H1 (cell line): ENCODE results near the gene SYCE1L. TPM values are rescaled to one million over a fixed set of nuclear protein-coding genes. Genes with fewer than 3 reads are reported as not detected.

Source experiments
- CTCF ChIA-PET: fragments of 300-600 bp; sonication (Branson Sonifier 250); formaldehyde crosslinking; loops from one replicate; lab custom pipeline; 2021; ENCODE audit not compliant: partially characterized antibody; lab: Charles Lee
- POLR2A ChIA-PET: fragments of 300-600 bp; sonication (Branson Sonifier 250); formaldehyde crosslinking; loops from one replicate; lab custom pipeline; 2021; ENCODE audit warnings: inconsistent platforms; ENCODE audit not compliant: partially characterized antibody; lab: Charles Lee
- DNase-seq, 2 experiments: peaks; one replicate each; pipeline versions ENCODE4 v3.0.0 to v3.0.0-alpha.2; 2010 to 2022; ENCODE audit warnings: low spot score in 2 of 2, low read depth in 1 of 2, mixed read lengths in 1 of 2
- FAIRE-seq: peaks from 2 replicates; lab custom pipeline; 2011; peaks lifted over from hg19 to GRCh38; lab: Jason Lieb, UNC
- H2AFZ ChIP-seq: 2 replicates; pipeline ENCODE4 v1.8.1; 2012; ENCODE audit warnings: low read length, inconsistent platforms
- H2AK5ac ChIP-seq: 2 replicates; pipeline ENCODE4 v1.6.1; 2013; ENCODE audit warnings: low read depth, low read length
- H2BK120ac ChIP-seq: replicated peaks from 2 replicates; pipeline ENCODE3; 2013; ENCODE audit warnings: low read depth, low read length, inconsistent platforms
- H2BK12ac ChIP-seq: 2 replicates; pipeline ENCODE4 v1.6.1; 2013; ENCODE audit warnings: low read depth, low read length
- H2BK15ac ChIP-seq: 2 replicates; pipeline ENCODE4 v1.6.1; 2013; ENCODE audit warnings: low read length
- H2BK20ac ChIP-seq: 2 replicates; pipeline ENCODE4 v1.6.1; 2013; ENCODE audit warnings: low read length
- H2BK5ac ChIP-seq: 2 replicates; pipeline ENCODE4 v1.6.1; 2013; ENCODE audit warnings: low read depth, low read length
- H3K14ac ChIP-seq: 2 replicates; pipeline ENCODE4 v1.6.1; 2013; ENCODE audit warnings: inconsistent platforms; ENCODE audit not compliant: insufficient read length
- H3K18ac ChIP-seq: 2 replicates; pipeline ENCODE4 v1.6.1; 2013; ENCODE audit warnings: low read length; ENCODE audit errors: extremely low read depth
- H3K23ac ChIP-seq: 2 replicates; pipeline ENCODE4 v1.6.1; 2013; ENCODE audit warnings: inconsistent platforms; ENCODE audit not compliant: insufficient read length
- H3K23me2 ChIP-seq: 2 replicates; pipeline ENCODE4 v1.6.1; 2013; ENCODE audit warnings: low read depth, low read length
- H3K27ac ChIP-seq: 2 replicates; pipeline ENCODE4 v1.6.1; 2011; ENCODE audit warnings: low read depth, low read length, inconsistent platforms
- H3K27me3 ChIP-seq, 4 experiments: replicated peaks in 1 of 4; 1 replicate in 1 of 4; 2 replicates in 3 of 4; pipeline versions ENCODE4 v1.6.1 to v1.8.1; 2011 to 2013; ENCODE audit warnings: low read length in 3 of 4, mild to moderate bottlenecking in 3 of 4, inconsistent platforms in 2 of 4, mixed read lengths in 2 of 4, moderate library complexity in 1 of 4; ENCODE audit not compliant: control insufficient read depth in 3 of 4, insufficient read depth in 3 of 4; ENCODE audit errors: extremely low read depth in 1 of 4
- H3K36me3 ChIP-seq, 4 experiments: 2 replicates each; pipeline versions ENCODE4 v1.6.1 to v1.8.1; 2011 to 2013; ENCODE audit warnings: mild to moderate bottlenecking in 4 of 4, low read length in 3 of 4, moderate library complexity in 2 of 4, control low read depth in 1 of 4, inconsistent platforms in 1 of 4; ENCODE audit not compliant: insufficient read depth in 4 of 4, control insufficient read depth in 2 of 4
- H3K4ac ChIP-seq: replicated peaks from 2 replicates; pipeline ENCODE3; 2013; ENCODE audit warnings: low read length, low read depth, mixed read lengths, inconsistent platforms; ENCODE audit not compliant: insufficient read length
- H3K4me1 ChIP-seq, 4 experiments: replicated peaks in 1 of 4; 1 replicate in 1 of 4; 2 replicates in 3 of 4; pipeline versions ENCODE4 v1.6.1 to v1.8.1; 2011 to 2013; ENCODE audit warnings: low read length in 3 of 4, inconsistent platforms in 2 of 4, mixed read lengths in 1 of 4; ENCODE audit not compliant: insufficient read depth in 4 of 4, control insufficient read depth in 3 of 4
- H3K4me2 ChIP-seq, 2 experiments: 2 replicates each; pipeline versions ENCODE4 v1.6.1 to v1.8.1; 2011 to 2013; ENCODE audit warnings: low read depth in 2 of 2, low read length in 2 of 2, control low read depth in 1 of 2, inconsistent platforms in 1 of 2, mild to moderate bottlenecking in 1 of 2; ENCODE audit not compliant: insufficient read depth in 1 of 2
- H3K4me3 ChIP-seq, 4 experiments: fragments of 200-600, 300-600 bp in 1 of 4; sonication (generic), shearing (Covaris generic), sonication (Bioruptor Twin) in 1 of 4; 2 replicates each; pipeline versions ENCODE4 v1.5.1 to v1.8.1; 2011 to 2016; ENCODE audit warnings: low read length in 4 of 4, low read depth in 3 of 4, control low read depth in 2 of 4, inconsistent platforms in 2 of 4, mild to moderate bottlenecking in 2 of 4, mixed read lengths in 1 of 4, moderate library complexity in 1 of 4; ENCODE audit not compliant: insufficient read depth in 2 of 4; ENCODE audit errors: extremely low read depth in 1 of 4
- H3K56ac ChIP-seq: replicated peaks from 2 replicates; pipeline ENCODE3; 2013; ENCODE audit warnings: low read depth, mild to moderate bottlenecking, mixed read lengths, low read length, inconsistent platforms; ENCODE audit not compliant: insufficient read length
- H3K79me1 ChIP-seq: 2 replicates; pipeline ENCODE4 v1.6.1; 2013; ENCODE audit warnings: low read depth, low read length, control low read depth
- H3K79me2 ChIP-seq, 2 experiments: 2 replicates each; pipeline versions ENCODE4 v1.6.1 to v1.8.1; 2012 to 2013; ENCODE audit warnings: low read length in 2 of 2, mild to moderate bottlenecking in 2 of 2, inconsistent platforms in 1 of 2; ENCODE audit not compliant: insufficient read depth in 2 of 2, control insufficient read depth in 1 of 2
- H3K9ac ChIP-seq, 4 experiments: replicated peaks in 1 of 4; 1 replicate in 1 of 4; 2 replicates in 3 of 4; pipeline versions ENCODE4 v1.6.1 to v1.8.1; 2011 to 2013; ENCODE audit warnings: low read depth in 3 of 4, low read length in 3 of 4, control low read depth in 2 of 4, mild to moderate bottlenecking in 2 of 4, moderate library complexity in 2 of 4, inconsistent platforms in 1 of 4; ENCODE audit errors: extremely low read depth in 1 of 4
- H3K9me3 ChIP-seq, 2 experiments: 2 replicates each; pipeline versions ENCODE4 v1.6.1 to v1.8.1; 2012 to 2013; ENCODE audit warnings: mild to moderate bottlenecking in 2 of 2, moderate library complexity in 2 of 2, control low read depth in 1 of 2, inconsistent platforms in 1 of 2, low read depth in 1 of 2, low read length in 1 of 2, mixed read lengths in 1 of 2; ENCODE audit not compliant: insufficient read depth in 2 of 2
- H4K20me1 ChIP-seq, 2 experiments: replicated peaks in 1 of 2; 2 replicates each; pipeline versions ENCODE3 to v1.8.1; 2011 to 2013; ENCODE audit warnings: inconsistent platforms in 2 of 2, low read length in 2 of 2, mild to moderate bottlenecking in 1 of 2; ENCODE audit not compliant: insufficient read depth in 2 of 2, control insufficient read depth in 1 of 2
- H4K5ac ChIP-seq: 2 replicates; pipeline ENCODE4 v1.6.1; 2013; ENCODE audit warnings: low read length, low read depth, mixed read lengths, inconsistent platforms; ENCODE audit not compliant: insufficient read length
- H4K8ac ChIP-seq: 2 replicates; pipeline ENCODE4 v1.8.0; 2013; ENCODE audit warnings: mild to moderate bottlenecking, moderate library complexity, low read length, inconsistent platforms; ENCODE audit not compliant: insufficient read depth; ENCODE audit errors: extremely low read depth
- H4K91ac ChIP-seq: replicated peaks from 2 replicates; pipeline ENCODE3; 2013; ENCODE audit warnings: low read length, mixed read lengths, inconsistent platforms; ENCODE audit not compliant: insufficient read length
- ASH2L ChIP-seq: fragments of 200-600, 300-600 bp; sonication (generic); IDR thresholded peaks from one replicate; pipeline ENCODE4 v1.7.1; 2017; ENCODE audit warnings: low read length
- BACH1 ChIP-seq: IDR thresholded peaks from 2 replicates; pipeline ENCODE4 v1.6.1; 2012; ENCODE audit warnings: low read length, improper control_type of control experiment
- MAFK ChIP-seq: IDR thresholded peaks from 2 replicates; pipeline ENCODE4 v1.6.1; 2012; ENCODE audit warnings: low read depth, mild to moderate bottlenecking, improper control_type of control experiment, low read length
- NRF1 ChIP-seq: IDR thresholded peaks from 2 replicates; pipeline ENCODE4 v1.6.1; 2011; ENCODE audit warnings: mild to moderate bottlenecking, low read depth, low read length, improper control_type of control experiment
- PHF8 ChIP-seq: fragments of 200-600 bp; sonication (generic); conservative IDR thresholded peaks from 2 replicates; pipeline ENCODE4 v1.7.1; 2012; ENCODE audit warnings: low read depth, mild to moderate bottlenecking, inconsistent platforms, low read length, moderate library complexity
- POLR2A ChIP-seq, 2 experiments: IDR thresholded peaks; 1 replicate in 1 of 2; 2 replicates in 1 of 2; pipeline ENCODE4 v1.6.1; 2011; ENCODE audit warnings: low read depth in 2 of 2, low read length in 2 of 2, mild to moderate bottlenecking in 2 of 2; ENCODE audit errors: control extremely low read depth in 1 of 2
- POLR2AphosphoS5 ChIP-seq: IDR thresholded peaks from 2 replicates; pipeline ENCODE4 v1.6.1; 2011; ENCODE audit warnings: low read depth, low read length
- TAF1 ChIP-seq: IDR thresholded peaks from 2 replicates; pipeline ENCODE4 v1.6.1; 2011; ENCODE audit warnings: mild to moderate bottlenecking, low read depth, low read length
- TAF7 ChIP-seq: optimal IDR thresholded peaks from 2 replicates; pipeline ENCODE3; 2011; ENCODE audit warnings: low read depth, mild to moderate bottlenecking, inconsistent platforms, low read length, moderate library complexity, borderline replicate concordance
- TBP ChIP-seq: IDR thresholded peaks from 2 replicates; pipeline ENCODE4 v1.6.1; 2011; ENCODE audit warnings: low read depth, low read length, improper control_type of control experiment
- WGBS, 2 experiments: shearing (Covaris generic) in 1 of 2; methylation state at CpG; one replicate each; pipeline versions ENCODE4 v1.1.6 to v1.1.7; 2013 to 2015; ENCODE audit warnings: low lambda C conversion rate in 2 of 2, mixed read lengths in 2 of 2, inconsistent platforms in 1 of 2, low coverage in 1 of 2, missing lambda C conversion rate in 1 of 2; ENCODE audit not compliant: insufficient replicate concordance in 2 of 2, insufficient coverage in 1 of 2, insufficient read length in 1 of 2; ENCODE audit errors: extremely low coverage in 1 of 2, missing lambda C conversion rate in 1 of 2; 5-methylcytosine and 5-hydroxymethylcytosine counted together
- polyA plus RNA-seq, 7 experiments: library from polyadenylated mRNA; depleted of rRNA in 3 of 7; stranded (reverse) in 5 of 7; unstranded in 2 of 7; fragments of >200 nt in 5 of 7; fragments of 200-250 nt in 2 of 7; gene quantifications; 1 replicate in 5 of 7; 2 replicates in 1 of 7; 4 replicates in 1 of 7; pipeline versions ENCODE4 v1.2.1 to v1.2.3, GENCODE V29; 2011 to 2013; ENCODE audit warnings: missing spikeins in 2 of 7, mixed read lengths in 2 of 7
- total RNA-seq: library from RNA; stranded (reverse); fragmentation: NEBNext Ultra II Directional; extraction: Animal tissue kit (Norgen Biotek cat#: 25700); gene quantifications from 2 replicates; pipeline ENCODE4 v1.2.1, GENCODE V29; 2021
- TF ChIP-seq, protein P1 (sequence below): IDR thresholded peaks from 2 replicates; pipeline ENCODE4 v1.6.1; 2012; ENCODE audit warnings: inconsistent platforms

Gene SYCE1L
- total and polyA plus RNA-seq, 2 of the 8 experiments (the other 6 are each of a cell fraction or from before 2014, with no cell fraction given) = 5.8 to 6.8 TPM

DNA sequence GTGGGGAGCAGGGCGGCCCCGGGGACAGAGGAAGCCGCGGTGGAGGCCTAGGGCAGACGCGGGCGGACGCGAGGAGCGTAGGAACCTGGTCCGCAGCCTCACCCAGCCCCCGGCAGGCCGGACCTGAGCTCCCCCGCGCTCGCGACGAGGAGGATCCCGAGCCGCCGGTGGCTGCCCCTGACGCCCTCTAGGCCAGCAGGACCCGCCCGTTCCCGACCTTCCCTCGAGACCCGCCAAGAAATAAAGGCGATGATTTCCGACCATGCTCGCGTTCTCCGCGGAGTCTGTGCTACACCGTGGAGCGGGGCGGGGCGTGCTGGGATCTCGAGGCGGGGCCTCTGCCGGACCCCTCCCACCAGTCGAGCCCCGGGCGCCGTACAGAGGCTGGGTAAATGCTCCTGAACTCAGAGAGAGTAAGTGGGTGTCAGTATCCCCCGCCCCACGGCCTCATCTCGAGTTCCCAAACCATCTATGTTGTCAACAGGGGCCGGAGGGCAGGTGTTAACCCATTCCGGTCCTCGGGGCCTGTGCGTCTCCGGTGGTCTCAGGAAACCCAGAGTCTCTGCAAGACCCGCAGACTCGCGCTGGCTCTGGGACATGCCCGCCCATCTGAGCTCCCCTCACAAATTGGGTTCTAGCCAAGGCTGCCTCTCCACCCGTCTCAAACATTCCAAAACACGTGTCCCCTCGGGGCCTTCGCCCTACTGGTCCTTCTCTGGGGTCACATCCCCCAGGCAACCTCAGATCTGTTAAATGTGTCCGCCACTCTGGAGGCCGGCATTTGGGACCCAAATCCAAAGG is 13.7 kb downstream of the SYCE1L start:
- CTCF ChIA-PET = interaction anchor here (1.3 to 1.4 kb wide), 2 partner anchors 10 to 14 kb away, joined by 3 to 7 read pairs; partner anchors contain the start of gene SYCE1L
- WGBS, 2 experiments = 20% methylated on average over 46 of the region's 62 CpGs; no CpG with 5 or more reads in 1 of the 2 experiments
- FAIRE-seq = no peak
- TF ChIP-seq POLR2AphosphoS5 (peak; percentile 67; the same call in 1 of the 2 replicates), BACH1 (peak; percentile 44), POLR2A (IDR thresholded peaks at IDR 0.05; ENCODE audit: control extremely low read depth in 1 of 2, low read depth in 2 of 2, low read length in 2 of 2) (peak; percentile 43 to 82), TAF1 (peak; percentile 70; the same call in 1 of the 2 replicates), MAFK (no peak), TBP (peak; percentile 65; the same call in 1 of the 2 replicates), TAF7 (peak; percentile 59), NRF1 (no peak), PHF8 (peak; percentile 57), ASH2L (peak; percentile 17)
- TF ChIP-seq, protein P1, sequence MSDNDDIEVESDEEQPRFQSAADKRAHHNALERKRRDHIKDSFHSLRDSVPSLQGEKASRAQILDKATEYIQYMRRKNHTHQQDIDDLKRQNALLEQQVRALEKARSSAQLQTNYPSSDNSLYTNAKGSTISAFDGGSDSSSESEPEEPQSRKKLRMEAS = 0 out of 2 replicates have a peak, but pooled peaks have one; percentile 14

More for the DNA sequence above, 13.7 kb downstream of the SYCE1L start:
- POLR2A ChIA-PET = interaction anchor here (0.6 to 2.4 kb wide), 9 partner anchors 10 to 579 kb away, joined by 3 to 15 read pairs (median 3); partner anchors contain the start of gene MON1B
- H3K27me3 ChIP-seq = no peaks in the 10 kb centered on the region; a peak in 1 of 7 replicates
- H3K4me3 ChIP-seq = peak overlapping the region; percentile 53 to 84 (median 74)
- no peak overlapping the region for H3K23ac ChIP-seq
- H3K18ac ChIP-seq = peak overlapping the region; percentile 99
- H2BK12ac ChIP-seq = 0 out of 2 replicates have a peak overlapping the region, but pooled peaks have one; percentile 31
- no peaks in the 10 kb centered on the region for H4K20me1 ChIP-seq
- H2BK15ac ChIP-seq = no peak overlapping the region
- peak overlapping the region in 3 of 4 experiments; percentile 36 to 74 (median 49); a peak in 6 of 7 replicates for H3K9ac ChIP-seq
- H4K5ac ChIP-seq = no peak overlapping the region
- peak overlapping the region; percentile 71; the same call in 1 of the 2 replicates for H3K27ac ChIP-seq
- peaks cover 0 to 16% (median 11%) of the 10 kb centered on the region in 4 experiments; a peak in 6 of 7 replicates for H3K4me1 ChIP-seq
- no peak overlapping the region for H2BK120ac ChIP-seq
- H3K9me3 ChIP-seq = no peaks in the 10 kb centered on the region
- peak overlapping the region; percentile 75 to 87 for H3K4me2 ChIP-seq
- H3K79me1 ChIP-seq = no peaks in the 10 kb centered on the region; the same call in 1 of the 2 replicates
- no peak overlapping the region for H2AK5ac ChIP-seq
- H4K91ac ChIP-seq = no peak overlapping the region
- no peak overlapping the region for H2BK20ac ChIP-seq
- peaks cover 5% of the 10 kb centered on the region; the same call in 1 of the 2 replicates for H3K23me2 ChIP-seq
- no peak overlapping the region for H3K4ac ChIP-seq
- H2BK5ac ChIP-seq = peak overlapping the region; percentile 75; the same call in 1 of the 2 replicates
- no peaks in the 10 kb centered on the region for H3K79me2 ChIP-seq
- peak in 1 of 2 experiments; percentile 92 for DNase-seq
- H3K36me3 ChIP-seq = no peaks in the 10 kb centered on the region
- H4K8ac ChIP-seq = peak overlapping the region; percentile 88
- no peak overlapping the region for H2AFZ ChIP-seq
- H3K56ac ChIP-seq = peak overlapping the region; percentile 72
- no peak overlapping the region for H3K14ac ChIP-seq
